HG03060 (cell line): ENCODE results near the gene ZNF652.
"Not testable (repeated sequence)": the region's sequence is repeated elsewhere in the genome, so short reads cannot be mapped to it uniquely, and the experiment has no call there.

ENCODE experiments used
- ATAC-seq: cut with Tn5 transposase; IDR thresholded peaks from one replicate; pipeline ENCODE4 v1.9.1; 2021; ENCODE audit warnings: low read depth, moderate number of reproducible peaks; ENCODE audit not compliant: unreplicated experiment

The ZNF652 gene

DNA sequence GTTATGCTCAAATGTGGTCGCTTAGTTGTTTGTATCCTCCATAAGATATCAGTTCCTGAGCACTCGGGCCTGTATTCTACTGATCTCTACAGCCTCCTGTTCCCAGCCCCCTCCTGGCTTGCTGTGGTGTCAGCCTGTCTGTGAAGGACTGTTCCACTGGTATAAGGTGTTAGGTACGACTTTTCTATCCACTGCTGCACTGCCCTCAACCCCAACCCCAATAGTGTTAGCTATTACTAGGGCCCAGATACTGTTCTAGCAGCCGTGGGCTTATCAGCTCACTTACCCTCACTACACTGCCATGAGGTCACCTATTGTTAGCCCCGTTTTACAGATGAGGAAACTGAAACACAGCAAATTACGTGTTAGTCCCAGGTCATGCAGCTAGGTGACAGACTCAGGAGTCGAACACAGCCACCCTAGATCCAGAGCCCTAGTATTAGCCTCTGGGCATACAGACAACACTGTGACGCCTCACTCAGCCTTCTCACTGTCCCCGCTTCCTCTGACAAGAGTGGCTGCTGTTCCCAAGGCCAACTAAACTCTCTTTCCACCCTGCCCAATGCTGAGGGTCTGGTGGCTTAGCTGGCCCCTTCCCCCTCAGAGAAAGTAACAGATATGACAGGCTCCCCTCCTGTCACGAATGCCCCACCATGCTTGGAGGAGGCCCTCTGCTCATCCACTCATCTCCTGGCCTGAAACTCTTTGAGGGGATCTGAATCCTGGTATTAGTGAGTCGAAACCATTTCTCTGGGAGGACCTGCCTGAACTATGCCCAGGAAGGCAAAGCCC lies 25.6 kb upstream of the ZNF652 start:
- ATAC-seq, result no peak

DNA sequence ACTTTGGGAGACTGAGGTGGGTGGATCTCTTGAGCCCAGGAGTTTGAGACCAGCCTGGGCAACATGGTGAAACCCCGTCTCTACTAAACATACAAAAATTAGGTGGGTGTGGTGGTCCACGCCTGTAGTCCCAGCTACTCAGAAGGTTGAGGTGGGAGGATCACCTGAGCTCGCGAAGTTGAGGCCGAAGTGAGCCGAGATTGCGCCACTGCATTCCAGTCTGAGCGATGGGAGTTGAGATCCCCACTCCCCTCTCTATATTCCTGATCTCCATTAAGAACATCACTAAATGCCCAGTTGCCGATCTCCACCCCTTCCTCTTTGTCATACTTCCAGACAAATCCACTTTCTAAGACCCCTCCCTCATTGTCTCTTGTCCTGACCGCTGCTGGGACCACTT lies 24.3 kb upstream of the ZNF652 start:
- ATAC-seq, result no peak

DNA sequence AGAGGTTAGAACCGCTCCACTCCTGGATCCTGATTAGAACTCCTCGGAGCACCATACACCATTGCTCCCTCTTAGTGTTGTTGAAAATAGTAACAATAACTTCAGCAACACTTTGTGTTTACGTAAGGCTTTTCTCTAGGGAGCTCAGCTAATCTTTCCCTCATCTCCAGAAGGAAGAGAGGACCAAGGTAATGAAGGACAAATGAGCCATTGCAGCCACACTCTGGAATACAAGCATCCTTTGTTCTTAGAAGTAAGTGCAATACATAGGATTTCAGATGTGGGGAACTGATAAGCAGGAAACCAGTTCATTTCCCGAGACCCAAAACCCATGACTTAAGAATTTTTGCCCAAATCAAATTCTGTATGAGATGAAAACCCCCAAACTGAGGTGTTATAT lies 22.9 kb upstream of the ZNF652 start:
- no peak for ATAC-seq

DNA sequence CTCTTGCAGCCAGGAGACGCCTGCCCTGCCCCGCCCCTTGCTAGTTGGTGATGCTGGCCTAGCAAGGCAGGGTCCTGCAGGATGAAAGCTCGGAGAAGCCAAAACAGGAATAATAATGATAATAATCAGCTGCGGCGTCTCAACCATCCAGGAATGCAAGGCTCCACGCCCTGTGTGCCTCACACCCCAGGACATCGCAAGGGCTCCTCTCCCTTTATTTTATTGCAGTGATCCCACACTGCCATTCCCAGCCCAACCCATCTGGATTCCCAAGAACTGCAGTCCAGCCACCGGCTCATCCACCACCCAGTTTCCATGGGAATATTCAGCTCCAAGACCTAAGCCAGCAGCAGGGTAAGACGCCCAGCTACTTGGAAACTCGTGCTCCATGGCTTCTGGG lies 21.0 kb upstream of the ZNF652 start:
- ATAC-seq, result no peak

DNA sequence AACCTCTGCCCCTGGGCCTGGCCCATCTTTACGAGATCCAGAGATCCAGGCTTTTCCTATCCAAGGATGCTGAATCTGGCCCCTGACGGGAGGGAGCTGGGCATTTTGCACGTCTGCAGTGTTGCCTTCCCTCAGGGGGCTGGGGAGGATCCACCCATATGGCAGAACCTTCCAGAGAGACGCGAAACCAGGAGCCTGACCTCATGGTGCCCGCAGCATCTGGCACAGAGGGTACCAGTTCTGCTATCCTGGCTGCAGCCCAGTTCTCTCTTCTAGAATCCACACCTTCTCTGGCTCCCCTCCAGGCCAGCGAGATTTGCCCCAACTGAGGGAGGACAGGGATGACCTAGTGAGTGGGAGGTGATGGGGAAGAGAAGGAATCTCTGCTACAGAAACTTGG lies 20.5 kb upstream of the ZNF652 start:
- ATAC-seq, result no peak

DNA sequence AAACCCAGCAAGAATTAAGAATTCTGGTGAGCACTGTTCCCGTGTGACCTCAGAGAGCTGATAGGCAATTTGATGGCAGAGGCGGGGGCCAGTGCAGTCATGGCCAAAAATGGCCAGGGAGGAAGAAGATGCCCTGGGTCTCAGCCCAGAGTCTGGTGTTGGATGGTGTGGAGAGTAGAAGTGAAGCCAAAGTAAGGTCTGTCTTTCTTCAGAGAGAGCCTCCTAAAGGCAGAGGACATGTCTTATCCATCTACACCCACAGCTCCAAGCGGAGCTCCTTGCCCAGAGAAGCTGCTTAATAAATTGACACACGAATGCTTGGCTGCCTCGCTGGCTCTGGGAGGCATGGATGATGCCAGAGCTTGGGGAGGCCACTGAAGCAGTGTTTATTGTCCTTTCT lies 19.7 kb upstream of the ZNF652 start:
- ATAC-seq, result no peak

DNA sequence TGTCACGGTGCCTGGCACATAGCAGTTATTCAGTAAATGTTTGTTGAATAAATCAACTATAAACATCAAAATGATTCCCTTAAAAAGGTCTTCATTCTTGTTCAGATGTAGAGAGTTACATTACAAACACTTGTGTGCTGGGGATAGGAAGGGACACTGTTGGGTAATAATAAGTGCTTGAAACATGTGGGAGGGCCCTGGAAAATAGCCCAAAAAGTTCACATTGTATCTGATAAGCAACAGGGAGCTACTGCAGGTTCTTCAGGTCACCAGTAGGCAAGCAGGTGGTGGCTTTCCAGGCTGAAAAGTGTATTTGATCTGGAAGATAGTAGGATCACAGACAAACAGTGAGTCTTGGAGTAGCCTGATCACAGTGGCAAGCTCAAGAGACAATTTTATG lies 19.0 kb upstream of the ZNF652 start:
- ATAC-seq, result no peak

DNA sequence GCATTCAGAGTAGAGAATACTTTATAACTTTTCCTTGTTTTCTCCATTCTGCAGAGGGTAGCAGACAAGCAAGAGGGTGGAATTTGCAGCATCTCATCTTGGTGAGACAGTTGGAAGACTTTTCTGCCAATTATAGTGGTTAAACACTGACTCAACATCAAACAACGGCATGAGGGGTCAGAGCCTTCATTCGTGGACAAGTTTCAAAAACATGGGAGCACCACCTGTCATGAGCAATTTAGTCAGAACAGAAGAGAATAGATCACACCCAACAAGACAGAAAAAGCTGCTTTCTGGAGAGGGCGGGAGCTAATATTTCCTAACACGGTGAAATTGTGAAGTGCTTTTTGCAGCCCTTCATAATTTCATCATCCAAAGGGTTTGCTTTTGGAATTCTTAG lies 17.9 kb upstream of the ZNF652 start:
- ATAC-seq, result no peak

DNA sequence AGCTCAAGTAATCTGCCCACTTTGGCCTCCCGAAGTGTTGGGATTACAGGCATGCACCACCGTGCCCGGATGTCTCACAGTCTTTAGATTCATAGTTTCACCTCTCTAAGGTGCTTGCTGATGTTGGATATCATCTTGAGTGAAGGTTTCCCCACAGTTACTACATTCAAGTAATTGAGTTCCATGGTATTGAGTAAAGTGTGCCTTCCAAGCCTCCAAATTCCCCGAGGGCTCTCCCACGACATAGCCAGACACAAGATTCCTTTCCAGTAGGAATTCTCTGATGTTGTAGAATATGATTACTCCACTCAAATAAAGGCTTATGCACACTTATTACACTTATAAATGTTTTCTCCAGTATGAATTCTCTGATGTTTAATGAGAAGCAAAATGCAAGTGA lies 16.3 kb upstream of the ZNF652 start:
- ATAC-seq, result no peak

DNA sequence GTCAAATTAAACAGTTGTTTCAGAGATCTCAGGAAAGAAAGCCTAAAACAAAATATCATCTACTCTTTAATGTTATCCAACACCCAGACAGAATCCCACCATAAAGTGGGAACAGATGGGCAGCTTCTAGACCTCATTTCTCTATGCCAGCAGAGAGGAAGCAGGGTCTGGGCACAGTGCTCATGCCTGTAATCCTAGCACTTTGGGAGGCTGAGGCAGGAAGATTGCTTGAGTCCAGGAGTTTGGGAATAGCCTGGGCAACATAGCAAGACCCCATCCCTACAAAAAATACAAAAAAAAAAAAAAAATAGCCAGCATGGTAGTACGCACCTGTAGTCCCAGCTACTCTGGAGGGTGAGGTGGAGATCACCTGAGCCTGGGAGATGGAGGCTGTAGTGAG lies 13.5 kb upstream of the ZNF652 start:
- no peak for ATAC-seq

DNA sequence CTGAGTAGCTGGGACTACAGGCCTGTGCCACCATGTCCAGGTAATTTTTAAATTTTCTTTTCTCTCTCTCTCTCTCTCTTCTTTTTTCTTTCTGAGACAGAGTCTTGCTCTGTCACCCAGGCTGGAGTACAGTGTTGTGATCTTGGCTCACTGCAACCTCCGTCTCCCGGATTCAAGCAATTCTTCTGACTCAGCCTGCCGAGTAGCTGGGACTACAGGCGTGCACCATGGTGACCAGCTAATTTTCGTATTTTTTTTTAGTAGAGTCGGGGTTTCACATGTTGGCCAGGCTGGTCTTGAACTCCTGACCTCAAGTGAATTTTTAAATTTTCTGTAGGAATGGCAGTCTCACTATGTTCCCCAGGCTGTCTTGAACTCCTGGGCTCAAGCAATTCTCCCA lies 11.1 kb upstream of the ZNF652 start:
- ATAC-seq, result no peak

DNA sequence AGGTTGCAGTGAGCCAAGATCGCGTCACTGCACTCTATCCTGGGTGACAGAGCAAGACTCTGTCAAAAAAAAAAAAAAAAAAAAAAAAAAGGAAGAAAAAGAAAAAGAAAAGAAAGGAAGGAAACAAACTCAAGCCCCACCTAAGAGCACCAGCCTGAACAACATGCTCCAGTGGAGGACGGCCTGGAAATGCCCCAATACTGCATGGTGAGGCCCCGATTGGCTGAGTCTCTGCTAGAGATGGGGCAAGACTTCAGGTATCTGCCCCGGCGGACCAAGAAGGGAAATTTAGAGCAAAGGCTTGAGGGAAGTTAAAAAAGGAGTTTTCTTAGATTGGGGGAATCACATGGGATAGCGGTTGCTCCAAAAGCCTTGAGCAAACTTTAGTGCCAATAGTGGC lies 10.4 kb upstream of the ZNF652 start:
- ATAC-seq, result no peak

DNA sequence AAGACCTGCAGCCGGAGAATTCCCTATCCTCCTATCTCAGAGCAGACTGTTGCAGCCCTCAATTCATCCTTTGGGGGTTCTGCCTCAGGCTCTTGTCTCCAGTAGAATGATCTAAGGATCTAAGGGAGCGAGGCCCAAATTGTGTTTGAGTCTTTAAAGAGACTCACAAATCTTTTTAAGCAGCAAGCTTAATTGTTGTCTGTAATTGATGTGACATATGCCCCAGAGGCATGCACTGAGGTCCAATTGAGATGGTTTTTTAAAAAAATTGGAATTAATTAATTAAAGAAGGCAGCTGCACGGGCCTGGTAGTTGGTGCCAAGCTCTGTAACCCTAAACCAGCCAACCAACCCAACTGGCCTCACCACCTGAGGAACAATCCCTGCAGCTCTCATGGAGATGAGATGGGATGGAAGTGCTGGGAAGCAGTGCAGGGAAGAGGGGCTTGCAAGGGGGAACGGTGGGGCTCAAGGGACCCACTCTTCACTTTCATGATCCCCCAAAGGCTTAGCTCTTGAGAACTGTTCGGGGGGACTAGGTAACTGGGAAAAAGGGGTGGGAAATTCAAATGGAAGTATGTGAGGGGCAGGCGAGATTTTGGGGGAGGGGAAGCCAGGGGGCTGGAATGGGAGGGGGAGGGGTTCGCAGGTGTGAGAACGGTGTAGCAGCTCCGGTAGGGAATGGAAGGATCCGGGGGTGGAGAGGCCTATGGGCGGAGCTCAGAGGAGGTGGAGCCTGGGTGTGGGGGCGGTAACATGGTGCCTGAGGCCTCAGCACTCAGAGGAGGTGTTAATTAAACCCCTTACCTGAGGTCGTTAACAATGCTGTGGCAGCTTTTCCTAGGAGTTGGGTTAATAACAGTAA lies 9.2 kb upstream of the ZNF652 start:
- ATAC-seq, result no peak

DNA sequence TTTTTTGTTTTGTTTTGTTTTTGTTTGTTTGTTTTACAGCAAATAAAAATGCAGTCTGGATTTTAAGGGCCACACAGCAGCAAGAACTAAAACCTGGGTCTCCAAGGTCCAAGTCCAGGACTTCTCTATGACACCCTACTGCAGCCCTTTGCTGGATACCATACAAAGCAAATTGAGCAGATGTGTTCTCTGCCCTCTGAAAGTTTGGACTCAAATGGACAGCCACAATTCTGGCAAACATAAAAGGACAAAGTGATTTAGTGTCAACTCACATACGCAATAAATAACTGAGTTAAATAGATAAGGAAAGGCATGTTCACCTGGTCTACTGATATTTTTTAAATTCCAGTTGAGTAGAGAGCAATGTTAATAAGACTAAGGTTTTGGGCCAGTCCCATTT lies 7.7 kb upstream of the ZNF652 start:
- ATAC-seq, result no peak

DNA sequence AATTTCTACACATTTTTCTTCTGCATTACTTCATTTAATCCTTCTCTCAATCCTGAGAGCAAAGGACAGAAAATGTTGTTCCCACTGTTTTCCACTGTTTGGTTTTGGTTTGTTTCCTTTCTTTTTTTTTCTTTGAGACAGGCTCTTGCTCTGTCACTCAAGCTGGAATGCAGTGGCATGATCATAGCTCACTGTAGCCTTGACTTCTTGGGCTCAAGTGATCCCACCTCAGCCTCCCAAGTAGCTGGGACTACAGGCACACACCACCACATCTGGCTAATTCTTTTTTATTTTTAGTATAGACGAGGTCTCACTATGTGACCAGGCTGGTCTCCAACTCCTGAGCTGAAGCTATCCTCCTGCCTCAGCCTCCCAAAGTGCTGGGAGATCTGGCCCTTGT lies 7.0 kb upstream of the ZNF652 start:
- ATAC-seq, result no peak

DNA sequence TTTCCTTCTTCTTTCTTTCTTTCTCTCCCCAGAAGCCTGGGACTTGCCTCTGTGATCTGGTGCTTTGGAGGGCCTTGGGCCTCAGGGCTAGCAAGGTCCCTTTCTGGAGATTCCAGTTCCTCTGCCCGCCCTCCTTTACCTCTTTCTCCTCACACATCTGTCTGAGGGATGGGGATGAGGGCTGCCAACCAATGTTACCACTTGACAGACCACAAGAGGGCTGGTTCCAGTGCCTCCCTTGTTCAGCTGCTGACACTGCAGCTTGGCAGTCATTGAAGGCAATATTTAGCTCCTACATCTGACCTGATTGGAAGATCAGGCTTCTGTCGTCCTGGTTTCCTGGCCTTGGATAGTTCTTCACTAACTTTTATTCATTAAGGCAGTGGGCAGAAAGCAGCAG lies 3.6 kb upstream of the ZNF652 start:
- no peak for ATAC-seq

DNA sequence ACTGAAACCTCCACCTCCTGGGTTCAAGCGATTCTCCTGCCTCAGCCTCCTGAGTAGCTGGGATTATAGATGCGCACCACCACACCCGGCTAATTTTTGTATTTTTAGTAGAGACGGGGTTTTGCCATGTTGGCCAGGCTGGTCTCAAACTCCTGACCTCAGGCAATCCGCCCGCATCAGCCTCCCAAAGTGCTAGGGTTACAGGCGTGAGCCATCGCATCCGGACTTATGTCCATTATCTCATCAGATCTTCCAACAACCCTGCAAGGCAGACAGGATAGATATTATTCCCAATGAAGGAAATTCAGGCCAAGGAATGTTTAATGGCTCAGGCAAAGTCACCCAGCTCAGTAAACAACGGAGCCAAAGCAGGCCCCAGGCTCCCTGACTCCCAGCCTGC lies 3.1 kb upstream of the ZNF652 start:
- ATAC-seq, result not testable (repeated sequence)

DNA sequence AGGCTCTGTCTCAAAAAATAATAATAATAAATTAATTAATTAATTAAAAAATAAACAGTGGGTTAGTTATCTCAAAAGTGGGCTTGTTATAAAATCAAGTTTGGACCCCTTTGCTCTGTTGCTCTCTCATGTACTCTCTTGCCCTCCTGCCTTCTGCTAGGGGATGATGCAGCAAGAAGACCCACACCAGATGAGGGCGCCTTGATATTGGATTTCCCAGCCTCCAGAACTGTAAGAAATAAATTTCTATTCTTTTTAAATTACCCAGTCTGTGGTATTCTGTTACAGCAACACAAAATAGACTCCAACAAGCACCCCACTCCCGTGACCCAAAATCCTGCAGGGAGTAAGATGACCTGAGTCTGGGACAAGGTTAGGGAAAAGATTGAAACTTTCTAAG lies 2.1 kb upstream of the ZNF652 start:
- no peak for ATAC-seq

DNA sequence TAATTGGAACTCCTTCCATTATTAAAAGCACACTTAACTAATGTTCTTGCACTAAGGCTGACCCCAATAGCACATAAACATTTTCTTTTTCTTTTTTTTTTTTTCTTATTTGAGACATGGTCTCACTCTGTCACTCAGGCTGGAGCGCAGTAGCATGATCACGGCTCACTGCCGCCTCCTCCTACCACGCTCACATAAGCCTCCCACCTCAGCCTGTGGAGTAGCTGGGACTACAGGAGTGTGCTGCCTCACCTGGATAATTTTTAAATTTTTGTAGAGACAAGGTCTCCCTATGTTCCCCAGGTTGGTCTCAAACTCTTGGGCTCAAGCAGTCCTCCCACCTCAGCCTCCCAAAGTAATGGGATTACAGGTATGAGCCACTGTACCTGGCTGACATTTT lies 1.2 kb upstream of the ZNF652 start:
- no peak for ATAC-seq

DNA sequence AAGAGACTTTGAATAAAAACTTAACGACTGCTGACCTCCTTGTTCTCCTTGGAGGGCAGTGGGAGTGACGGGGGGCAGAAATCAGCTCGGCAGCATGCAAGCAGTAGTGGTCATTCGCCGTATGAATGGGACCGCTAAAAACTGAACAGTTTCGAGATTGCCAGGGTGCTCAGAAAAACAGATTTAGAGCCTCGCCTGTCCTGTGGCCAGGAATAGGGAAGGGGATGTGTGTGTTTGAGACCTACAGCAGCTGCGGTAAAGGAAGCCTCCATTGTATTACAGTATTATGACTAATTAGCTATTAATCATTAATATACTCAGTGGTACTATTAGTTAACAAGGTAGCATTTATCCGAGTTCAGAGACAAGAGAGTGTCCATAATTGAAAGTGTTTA lies 670 bp upstream of the ZNF652 start:
- ATAC-seq, result no peak

DNA sequence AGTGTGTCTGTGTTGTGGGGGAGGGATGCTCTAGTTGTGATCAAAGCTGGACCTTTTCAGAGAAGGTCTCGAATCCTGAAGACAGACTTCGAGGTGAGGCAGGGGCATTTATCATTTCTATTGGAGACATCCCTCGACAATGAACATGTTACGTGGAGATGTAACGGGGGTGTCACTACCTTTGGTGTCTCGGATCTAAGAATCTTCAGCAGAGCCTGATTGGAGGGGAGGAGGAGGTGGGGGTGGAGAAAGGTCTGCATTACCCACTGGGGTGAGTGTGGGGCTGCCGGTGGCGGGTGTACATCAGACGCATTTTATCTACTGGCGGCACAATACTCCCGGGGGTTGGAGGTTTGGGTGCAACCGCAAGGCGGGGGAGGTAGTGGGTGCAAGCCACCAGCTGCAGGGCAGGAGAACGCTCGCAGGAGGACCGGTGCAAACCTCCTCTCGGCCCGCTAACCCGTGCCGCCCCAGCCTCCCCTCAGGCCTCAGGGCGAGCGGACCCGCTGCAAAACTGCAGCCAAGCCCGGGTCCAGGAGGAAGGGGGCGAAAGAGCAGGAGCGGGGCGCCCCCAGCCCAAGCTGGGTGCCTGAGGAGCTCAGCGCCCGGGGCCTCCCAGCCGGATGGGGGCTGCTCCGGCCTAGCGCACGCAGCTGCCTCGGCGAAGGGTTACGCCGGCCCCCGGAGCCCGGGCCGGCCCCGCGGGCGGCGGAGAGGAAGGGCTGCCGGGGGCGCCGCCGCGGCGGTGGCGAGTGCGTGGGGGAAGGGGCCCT lies 735 bp downstream of the ZNF652 start:
- ATAC-seq, result no peak
